SK-N-SH (cell line): ENCODE measurements around the gene ERC2. TPM values are rescaled to one million over a fixed set of nuclear protein-coding genes. Genes with fewer than 3 reads are reported as not detected.

Experiments
- CTCF ChIA-PET: fragments of 300-600, 350-600 bp; formaldehyde crosslinking; extraction: SDS; loops from one replicate; lab custom pipeline; 2021; lab: Yijun Ruan, JAX
- POLR2A ChIA-PET: fragments of 350-600 bp; sonication (Branson Sonifier 250); formaldehyde crosslinking; extraction: SDS; loops from one replicate; lab custom pipeline; 2020; ENCODE audit warnings: antibody characterized with exemption, inconsistent platforms; lab: Yijun Ruan, JAX
- DNase-seq: peaks from one replicate; pipeline ENCODE4 v3.0.0; 2012
- H2AFZ ChIP-seq: fragments of 200-600 bp; sonication (generic); 2 replicates; pipeline ENCODE4 v1.8.1; 2016; ENCODE audit warnings: antibody characterized with exemption, mild to moderate bottlenecking, low read depth
- H3F3A ChIP-seq: fragments of 200-600 bp; sonication (generic); replicated peaks from 2 replicates; pipeline ENCODE3; 2016; ENCODE audit warnings: antibody characterized with exemption, mild to moderate bottlenecking; ENCODE audit not compliant: insufficient read depth
- H3K27ac ChIP-seq, 2 experiments: fragments of 200-500 bp in 1 of 2; fragments of 200-600 bp in 1 of 2; sonication (Bioruptor generic) in 1 of 2; sonication (generic), shearing (Covaris generic) in 1 of 2; 2 replicates each; pipeline versions ENCODE4 v1.5.1 to v1.6.1; 2014 to 2016; ENCODE audit warnings: low read depth in 2 of 2, inconsistent platforms in 1 of 2, low read length in 1 of 2, mild to moderate bottlenecking in 1 of 2, mixed read lengths in 1 of 2
- H3K27me3 ChIP-seq: fragments of 200-600 bp; sonication (generic), shearing (Covaris generic); 2 replicates; pipeline ENCODE4 v1.6.1; 2016; ENCODE audit warnings: mixed run types; ENCODE audit not compliant: insufficient read depth
- H3K36me3 ChIP-seq, 2 experiments: fragments of 200-500 bp in 1 of 2; fragments of 200-600 bp in 1 of 2; sonication (Bioruptor generic) in 1 of 2; sonication (generic) in 1 of 2; replicated peaks in 1 of 2; 2 replicates each; pipeline versions ENCODE3 to v1.5.1; 2014 to 2016; ENCODE audit warnings: low read length in 1 of 2, mild to moderate bottlenecking in 1 of 2; ENCODE audit not compliant: insufficient read depth in 2 of 2, control insufficient read depth in 1 of 2
- H3K4me1 ChIP-seq, 2 experiments: fragments of 200-500 bp in 1 of 2; fragments of 200-600 bp in 1 of 2; sonication (Bioruptor generic) in 1 of 2; sonication (generic), shearing (Covaris generic) in 1 of 2; 2 replicates each; pipeline versions ENCODE4 v1.5.1 to v1.6.1; 2014 to 2016; ENCODE audit warnings: low read depth in 1 of 2, low read length in 1 of 2, mixed run types in 1 of 2; ENCODE audit not compliant: insufficient read depth in 2 of 2, control insufficient read depth in 1 of 2
- H3K4me2 ChIP-seq: fragments of 200-600 bp; sonication (generic), shearing (Covaris generic); 2 replicates; pipeline ENCODE4 v1.6.1; 2017; ENCODE audit warnings: mixed run types
- H3K4me3 ChIP-seq, 2 experiments: fragments of 200-500 bp in 1 of 2; fragments of 200-600 bp in 1 of 2; sonication (Bioruptor generic) in 1 of 2; sonication (generic), shearing (Covaris generic) in 1 of 2; 2 replicates each; pipeline versions ENCODE4 v1.5.1 to v1.8.1; 2014 to 2016; ENCODE audit warnings: low read depth in 2 of 2, inconsistent platforms in 1 of 2, low read length in 1 of 2, mild to moderate bottlenecking in 1 of 2, mixed read lengths in 1 of 2, moderate library complexity in 1 of 2
- H3K79me2 ChIP-seq: fragments of 200-600 bp; sonication (generic); 2 replicates; pipeline ENCODE4 v1.8.1; 2017; ENCODE audit warnings: mild to moderate bottlenecking; ENCODE audit not compliant: insufficient read depth
- H3K9ac ChIP-seq: fragments of 200-600 bp; sonication (generic); 2 replicates; pipeline ENCODE4 v1.6.1; 2017; ENCODE audit warnings: mixed run types
- H3K9me2 ChIP-seq: fragments of 200-600 bp; sonication (generic); 2 replicates; pipeline ENCODE4 v1.6.1; 2017; ENCODE audit warnings: mixed run types
- H3K9me3 ChIP-seq: fragments of 200-600 bp; sonication (generic); 2 replicates; pipeline ENCODE4 v1.6.1; 2017; ENCODE audit warnings: mixed run types, mild to moderate bottlenecking, moderate library complexity
- H4K20me1 ChIP-seq: fragments of 200-600 bp; sonication (generic); 2 replicates; pipeline ENCODE4 v1.6.1; 2017; ENCODE audit warnings: mild to moderate bottlenecking, mixed run types; ENCODE audit not compliant: insufficient read depth
- CTCF ChIP-seq: fragments of 200-600 bp; sonication (generic); IDR thresholded peaks from 2 replicates; pipeline ENCODE4 v1.6.1; 2017; ENCODE audit warnings: antibody characterized with exemption, mild to moderate bottlenecking, moderate library complexity
- ELF1 ChIP-seq: IDR thresholded peaks from 2 replicates; pipeline ENCODE4 v1.4.0; 2012
- EP300 ChIP-seq, 2 experiments: IDR thresholded peaks; 2 replicates each; pipeline versions ENCODE4 v1.4.0 to v1.6.1; 2012; ENCODE audit warnings: borderline replicate concordance in 1 of 2, low read depth in 1 of 2, low read length in 1 of 2
- EZH2phosphoT487 ChIP-seq: fragments of 200-600 bp; sonication (generic); IDR thresholded peaks from 2 replicates; pipeline ENCODE4 v1.6.1; 2017; ENCODE audit warnings: low read depth, mixed run types, mild to moderate bottlenecking, antibody characterized with exemption, moderate library complexity, borderline replicate concordance
- FOSL2 ChIP-seq: IDR thresholded peaks from 2 replicates; pipeline ENCODE4 v1.4.0; 2012; ENCODE audit warnings: low read depth, mild to moderate bottlenecking, moderate library complexity, borderline replicate concordance
- FOXJ3 ChIP-seq: sonication (generic); formaldehyde crosslinking; IDR thresholded peaks from 2 replicates; pipeline ENCODE4 v1.5.1; 2020; ENCODE audit warnings: mild to moderate bottlenecking, missing genetic modification reagents
- FOXM1 ChIP-seq: IDR thresholded peaks from 2 replicates; pipeline ENCODE4 v1.4.0; 2012; ENCODE audit warnings: low read depth, mild to moderate bottlenecking
- GABPA ChIP-seq: IDR thresholded peaks from 2 replicates; pipeline ENCODE4 v1.4.0; 2012; ENCODE audit warnings: low read depth, mild to moderate bottlenecking
- NRF1 ChIP-seq: IDR thresholded peaks from 2 replicates; pipeline ENCODE4 v1.6.1; 2012; ENCODE audit warnings: low read depth, mild to moderate bottlenecking, low read length
- RCOR1 ChIP-seq: fragments of 150-350 bp; IDR thresholded peaks from 2 replicates; pipeline ENCODE4 v1.6.1; 2017; ENCODE audit warnings: antibody characterized with exemption, low read length
- RFX5 ChIP-seq: IDR thresholded peaks from 2 replicates; pipeline ENCODE4 v1.6.1; 2012; ENCODE audit warnings: mild to moderate bottlenecking, improper control_type of control experiment, low read length
- RXRA ChIP-seq: IDR thresholded peaks from 2 replicates; pipeline ENCODE4 v1.4.0; 2012; ENCODE audit warnings: low read depth, mild to moderate bottlenecking, borderline replicate concordance
- SMC3 ChIP-seq: IDR thresholded peaks from 2 replicates; pipeline ENCODE4 v1.6.1; 2012; ENCODE audit warnings: low read depth, low read length, improper control_type of control experiment
- TCF12 ChIP-seq: IDR thresholded peaks from 2 replicates; pipeline ENCODE4 v1.4.0; 2012
- USF1 ChIP-seq: IDR thresholded peaks from 2 replicates; pipeline ENCODE4 v1.4.0; 2012; ENCODE audit warnings: low read depth, borderline replicate concordance
- WGBS: methylation state at CpG from one replicate; pipeline ENCODE4 v1.1.6; 2017; ENCODE audit warnings: low lambda C conversion rate; 5-methylcytosine and 5-hydroxymethylcytosine counted together
- polyA plus RNA-seq, 3 experiments: library from polyadenylated mRNA; depleted of rRNA; stranded (reverse); fragments of >200 nt; gene quantifications; 2 replicates each; pipeline ENCODE4 v1.2.3, GENCODE V29; 2012
- TF ChIP-seq, protein P1 (sequence below): IDR thresholded peaks from 2 replicates; pipeline ENCODE4 v1.4.0; 2012; ENCODE audit warnings: low read depth
- TF ChIP-seq, protein P2 (sequence below): IDR thresholded peaks from 2 replicates; pipeline ENCODE4 v1.4.0; 2012; ENCODE audit warnings: low read depth, borderline replicate concordance

The ERC2 gene
- polyA plus RNA-seq, 1 of the 3 experiments (the other 2 are of a cell fraction): 1.6 TPM

DNA sequence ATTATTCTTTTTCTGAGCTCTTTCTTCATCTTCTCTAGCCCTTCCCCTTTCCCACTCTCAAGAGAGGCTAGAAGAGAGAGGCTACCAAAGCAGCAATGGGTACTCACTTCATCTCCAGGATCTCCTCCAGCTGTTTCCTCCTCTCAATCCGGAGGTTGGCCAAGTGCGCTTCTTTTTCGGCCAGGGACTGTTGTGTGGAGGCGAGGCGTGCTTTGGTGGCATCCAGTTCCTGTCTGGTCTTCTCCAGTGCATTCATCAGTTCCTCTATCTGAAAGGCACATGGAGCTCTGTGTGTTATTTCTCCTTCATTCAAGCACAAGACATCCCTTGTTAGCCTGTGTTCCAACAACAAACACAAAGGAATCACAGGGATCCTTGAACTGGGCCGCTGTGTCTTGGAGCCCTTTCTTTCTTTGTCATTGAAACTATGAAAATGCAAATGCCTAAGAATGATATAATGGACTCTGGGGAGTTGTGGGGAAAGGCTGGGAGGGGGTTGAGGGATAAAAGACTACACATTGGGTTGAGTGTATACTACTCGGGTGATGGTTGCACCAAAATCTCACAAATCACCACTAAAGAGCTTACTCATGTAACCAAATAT, 579.9 kb downstream of the ERC2 start (continued):
- TF ChIP-seq CTCF (no peak), TCF12 (no peak), USF1 (no peak)

DNA sequence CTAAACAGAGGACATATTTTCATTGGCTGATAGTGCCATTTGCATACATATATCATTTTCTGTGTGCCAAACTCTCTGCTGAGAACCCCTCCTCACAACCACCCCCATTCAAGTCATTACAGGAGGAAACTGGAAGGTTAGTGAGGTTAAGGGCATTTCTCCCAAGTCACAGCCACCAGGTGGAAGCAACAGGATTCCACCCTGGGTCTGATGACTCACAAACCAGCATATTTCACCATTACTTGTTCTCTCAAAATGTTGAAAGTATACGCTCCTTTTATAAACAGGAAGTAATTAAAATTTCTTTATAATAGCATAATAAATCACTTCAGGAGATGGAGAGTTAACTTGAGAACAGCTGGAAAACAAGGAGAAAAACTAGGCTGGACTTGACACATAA, 582.5 kb downstream of the ERC2 start:
- H3K9me2 ChIP-seq: no peaks in the 10 kb centered on the region
- H4K20me1 ChIP-seq: no peaks in the 10 kb centered on the region
- no peak overlapping the region for H3K9ac ChIP-seq
- H3K9me3 ChIP-seq: no peaks in the 10 kb centered on the region
- H3K4me1 ChIP-seq: no peaks in the 10 kb centered on the region; a peak in 1 of 4 replicates
- CTCF ChIA-PET: no interaction called here
- no peak overlapping the region for H3K4me2 ChIP-seq
- 9% methylated on average over 1 of the region's 1 CpG for WGBS
- no peak overlapping the region for H3K4me3 ChIP-seq
- no peaks in the 10 kb centered on the region for H3K36me3 ChIP-seq
- no peak for DNase-seq
- POLR2A ChIA-PET: no interaction called here
- no peak overlapping the region for H2AFZ ChIP-seq
- H3K79me2 ChIP-seq: no peaks in the 10 kb centered on the region
- no peak overlapping the region for H3K27ac ChIP-seq
- H3K27me3 ChIP-seq: no peaks in the 10 kb centered on the region
- H3F3A ChIP-seq: no peaks in the 10 kb centered on the region
- TF ChIP-seq, protein P1, sequence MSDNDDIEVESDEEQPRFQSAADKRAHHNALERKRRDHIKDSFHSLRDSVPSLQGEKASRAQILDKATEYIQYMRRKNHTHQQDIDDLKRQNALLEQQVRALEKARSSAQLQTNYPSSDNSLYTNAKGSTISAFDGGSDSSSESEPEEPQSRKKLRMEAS: no peak
- peak; percentile 32; the same call in 1 of the 2 replicates for TF ChIP-seq CTCF
- TF ChIP-seq, all 33 proteins: peak for 1

DNA sequence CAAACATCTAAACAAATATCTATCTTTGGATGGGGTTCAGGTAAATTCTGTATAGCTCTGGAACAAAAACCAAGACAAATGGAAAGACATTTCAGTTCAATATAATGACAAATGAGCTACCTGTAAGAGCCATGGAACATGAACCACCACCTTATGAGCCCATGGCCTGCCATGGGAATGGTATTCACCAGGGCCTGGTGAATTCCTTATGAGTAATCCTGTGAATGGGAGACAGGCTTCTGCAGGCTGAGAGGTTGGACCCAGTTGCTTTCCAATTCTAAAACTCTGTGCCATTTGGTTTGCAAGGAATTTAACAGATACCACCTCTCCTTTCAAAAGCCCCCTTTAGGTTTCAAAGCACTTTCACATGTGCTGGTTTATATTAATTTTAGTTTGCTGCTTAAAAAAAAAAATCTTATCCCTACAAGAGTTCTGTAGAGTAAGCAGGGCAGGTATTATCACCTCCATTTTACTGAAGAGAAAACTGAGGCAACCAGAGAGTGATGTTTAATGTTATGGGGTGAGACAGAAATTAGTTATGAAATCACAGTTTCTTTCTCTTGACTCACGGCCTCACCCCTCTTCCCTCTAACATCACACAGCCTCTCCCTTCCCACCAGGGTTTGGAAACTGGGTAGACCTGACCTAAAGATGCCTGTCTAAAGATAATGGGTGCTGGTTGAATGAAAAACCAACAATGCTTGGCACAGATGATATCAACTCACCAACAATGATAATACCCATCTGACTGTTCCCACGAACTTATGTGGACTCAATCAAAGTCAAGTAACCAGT, 583.6 kb downstream of the ERC2 start:
- H3F3A ChIP-seq: no peaks in the 10 kb centered on the region
- no peak for DNase-seq
- H3K27me3 ChIP-seq: no peaks in the 10 kb centered on the region
- H3K9me2 ChIP-seq: no peaks in the 10 kb centered on the region
- no peak overlapping the region for H3K27ac ChIP-seq
- CTCF ChIA-PET: interaction anchor here (0.7 kb wide), 1 partner anchor 12 kb away, joined by 3 read pairs; no protein-coding TSS in a partner anchor
- no peaks in the 10 kb centered on the region for H3K79me2 ChIP-seq
- no peaks in the 10 kb centered on the region for H4K20me1 ChIP-seq
- no peak overlapping the region for H3K4me2 ChIP-seq
- no peaks in the 10 kb centered on the region for H3K36me3 ChIP-seq
- no peak overlapping the region for H3K9ac ChIP-seq
- no peak overlapping the region for H2AFZ ChIP-seq
- 53% methylated on average over 2 of the region's 2 CpGs for WGBS
- H3K4me1 ChIP-seq: no peaks in the 10 kb centered on the region; a peak in 1 of 4 replicates
- no peak overlapping the region for H3K4me3 ChIP-seq
- POLR2A ChIA-PET: no interaction called here
- H3K9me3 ChIP-seq: no peaks in the 10 kb centered on the region
- TF ChIP-seq FOXM1 (no peak), RCOR1 (no peak), EP300 (IDR thresholded peaks at IDR 0.05; ENCODE audit: borderline replicate concordance in 1 of 2, low read depth in 1 of 2, low read length in 1 of 2) (no peak), FOXJ3 (CRISPR knock-in tag) (no peak), RXRA (no peak), ELF1 (no peak), NRF1 (no peak), SMC3 (no peak), EZH2phosphoT487 (no peak), FOSL2 (no peak), RFX5 (no peak), GABPA (no peak)
- TF ChIP-seq, protein P2, sequence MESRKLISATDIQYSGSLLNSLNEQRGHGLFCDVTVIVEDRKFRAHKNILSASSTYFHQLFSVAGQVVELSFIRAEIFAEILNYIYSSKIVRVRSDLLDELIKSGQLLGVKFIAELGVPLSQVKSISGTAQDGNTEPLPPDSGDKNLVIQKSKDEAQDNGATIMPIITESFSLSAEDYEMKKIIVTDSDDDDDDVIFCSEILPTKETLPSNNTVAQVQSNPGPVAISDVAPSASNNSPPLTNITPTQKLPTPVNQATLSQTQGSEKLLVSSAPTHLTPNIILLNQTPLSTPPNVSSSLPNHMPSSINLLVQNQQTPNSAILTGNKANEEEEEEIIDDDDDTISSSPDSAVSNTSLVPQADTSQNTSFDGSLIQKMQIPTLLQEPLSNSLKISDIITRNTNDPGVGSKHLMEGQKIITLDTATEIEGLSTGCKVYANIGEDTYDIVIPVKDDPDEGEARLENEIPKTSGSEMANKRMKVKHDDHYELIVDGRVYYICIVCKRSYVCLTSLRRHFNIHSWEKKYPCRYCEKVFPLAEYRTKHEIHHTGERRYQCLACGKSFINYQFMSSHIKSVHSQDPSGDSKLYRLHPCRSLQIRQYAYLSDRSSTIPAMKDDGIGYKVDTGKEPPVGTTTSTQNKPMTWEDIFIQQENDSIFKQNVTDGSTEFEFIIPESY: no peak
